GM23338 (cell line): ENCODE data around the gene DNAI1. TPM values are rescaled to one million over a fixed set of nuclear protein-coding genes. Genes with fewer than 3 reads are reported as not detected.
A peak's percentile ranks its signal among the peaks of the same experiment; 100 is the strongest.

Source experiments
- ATAC-seq: fragments of 200-7000 bp; cut with Tn5 transposase; 3 replicates; pipeline ENCODE4 v1.9.1; 2020
- DNase-seq: peaks from one replicate; pipeline ENCODE4 v3.0.0-alpha.2; 2015; ENCODE audit warnings: low spot score
- H2AFZ ChIP-seq: fragments of 200-600 bp; sonication (generic); 2 replicates; pipeline ENCODE4 v1.8.0; 2016; ENCODE audit warnings: antibody characterized with exemption, mild to moderate bottlenecking, moderate library complexity
- H3F3A ChIP-seq: fragments of 200-600 bp; sonication (generic); replicated peaks from 2 replicates; pipeline ENCODE4 v1.8.0; 2017; ENCODE audit warnings: antibody characterized with exemption, mixed run types, low read depth
- H3K27ac ChIP-seq: fragments of 200-600 bp; sonication (generic); 2 replicates; pipeline ENCODE4 v1.6.1; 2016; ENCODE audit warnings: low read depth
- H3K27me3 ChIP-seq: fragments of 200-600 bp; sonication (generic); 2 replicates; pipeline ENCODE4 v1.8.0; 2016; ENCODE audit warnings: mild to moderate bottlenecking, mixed run types, moderate library complexity; ENCODE audit not compliant: insufficient read depth
- H3K36me3 ChIP-seq: fragments of 200-600 bp; sonication (generic); 2 replicates; pipeline ENCODE4 v1.8.0; 2016; ENCODE audit warnings: mild to moderate bottlenecking; ENCODE audit not compliant: insufficient read depth
- H3K4me1 ChIP-seq: fragments of 200-600 bp; sonication (generic); 2 replicates; pipeline ENCODE4 v1.8.0; 2016; ENCODE audit warnings: mild to moderate bottlenecking, moderate library complexity; ENCODE audit not compliant: insufficient read depth
- H3K4me2 ChIP-seq: fragments of 200-600 bp; sonication (generic); 2 replicates; pipeline ENCODE4 v1.7.1; 2017; ENCODE audit warnings: mixed run types
- H3K4me3 ChIP-seq: fragments of 200-600 bp; sonication (generic); 2 replicates; pipeline ENCODE4 v1.6.1; 2016; ENCODE audit warnings: mixed run types
- H3K79me2 ChIP-seq: fragments of 200-600 bp; sonication (generic); replicated peaks from 2 replicates; pipeline ENCODE4 v1.8.0; 2017; ENCODE audit warnings: mild to moderate bottlenecking; ENCODE audit not compliant: insufficient read depth
- H3K9me2 ChIP-seq: fragments of 200-600 bp; sonication (generic); 2 replicates; pipeline ENCODE4 v1.8.0; 2017; ENCODE audit not compliant: insufficient read depth
- H4K20me1 ChIP-seq: fragments of 200-600 bp; sonication (generic); replicated peaks from 2 replicates; pipeline ENCODE4 v1.8.0; 2017; ENCODE audit warnings: mild to moderate bottlenecking; ENCODE audit not compliant: insufficient read depth
- H3K27ac Mint-ChIP-seq: 2 replicates; pipeline ENCODE4 v1.8.0; 2020; ENCODE audit warnings: inconsistent platforms, mild to moderate bottlenecking, moderate library complexity, mixed read lengths
- H3K27me3 Mint-ChIP-seq: 3 replicates; pipeline ENCODE4 v1.8.0; 2022; ENCODE audit warnings: low read depth, mild to moderate bottlenecking, moderate library complexity, mixed read lengths, inconsistent platforms; ENCODE audit not compliant: insufficient read depth, poor library complexity
- H3K36me3 Mint-ChIP-seq: 3 replicates; pipeline ENCODE4 v1.8.0; 2021; ENCODE audit warnings: low read depth, mild to moderate bottlenecking, inconsistent platforms, moderate library complexity, mixed read lengths
- H3K4me1 Mint-ChIP-seq: 3 replicates; pipeline ENCODE4 v1.8.0; 2020; ENCODE audit warnings: mild to moderate bottlenecking, inconsistent platforms, mixed read lengths
- H3K4me3 Mint-ChIP-seq: 3 replicates; pipeline ENCODE4 v1.8.0; 2021; ENCODE audit warnings: moderate library complexity, mild to moderate bottlenecking, inconsistent platforms, mixed read lengths
- H3K9me3 Mint-ChIP-seq: 3 replicates; pipeline ENCODE4 v1.8.0; 2020; ENCODE audit warnings: moderate library complexity, mild to moderate bottlenecking, inconsistent platforms, mixed read lengths
- CTCF ChIP-seq, 2 experiments: fragments of 200-600 bp in 1 of 2; sonication (generic) in 1 of 2; conservative IDR thresholded peaks; 2 replicates each; pipeline versions ENCODE4 v1.5.1 to v1.6.1; 2016 to 2017; ENCODE audit warnings: antibody characterized with exemption in 2 of 2, low read depth in 2 of 2, mild to moderate bottlenecking in 2 of 2, moderate library complexity in 1 of 2
- EZH2 ChIP-seq: fragments of 200-600 bp; sonication (generic); IDR thresholded peaks from one replicate; pipeline ENCODE4 v1.8.0; 2017; ENCODE audit warnings: antibody characterized with exemption, mild to moderate bottlenecking, low read depth; ENCODE audit not compliant: unreplicated experiment
- EZH2phosphoT487 ChIP-seq: fragments of 200-600 bp; sonication (generic); IDR thresholded peaks from one replicate; pipeline ENCODE4 v1.8.1; 2018; ENCODE audit warnings: antibody characterized with exemption; ENCODE audit not compliant: unreplicated experiment
- JUNB ChIP-seq: IDR thresholded peaks from one replicate; pipeline ENCODE4 v1.6.1; 2016; ENCODE audit warnings: antibody characterized with exemption; ENCODE audit not compliant: unreplicated experiment
- POLR2AphosphoS5 ChIP-seq: IDR thresholded peaks from 2 replicates; pipeline ENCODE4 v1.6.1; 2016; ENCODE audit warnings: antibody characterized with exemption, low read depth
- REST ChIP-seq: IDR thresholded peaks from one replicate; pipeline ENCODE4 v1.6.1; 2018; ENCODE audit warnings: antibody characterized with exemption; ENCODE audit not compliant: unreplicated experiment
- STAT1 ChIP-seq: IDR thresholded peaks from one replicate; pipeline ENCODE4 v1.6.1; 2016; ENCODE audit warnings: antibody characterized with exemption; ENCODE audit not compliant: unreplicated experiment
- ZNF114 ChIP-seq: fragments of 250-450 bp; sonication (Bioruptor Pico); IDR thresholded peaks from 2 replicates; pipeline ENCODE4 v1.5.0; 2020; ENCODE audit warnings: mild to moderate bottlenecking, moderate library complexity
- ZNF331 ChIP-seq: fragments of 250-450 bp; sonication (Bioruptor Pico); IDR thresholded peaks from 2 replicates; pipeline ENCODE4 v1.5.0; 2020; ENCODE audit warnings: low read depth, mild to moderate bottlenecking, moderate library complexity
- polyA plus RNA-seq: library from polyadenylated mRNA; unstranded; fragments of >200 nt; fragmentation: Nextera tagmentation; extraction: Ambion mirVana; gene quantifications from 2 replicates; pipeline ENCODE4 v1.2.1, GENCODE V29; 2016
- total RNA-seq: library from RNA; depleted of rRNA; stranded (reverse); fragments of >200 nt; shearing (Covaris generic); gene quantifications from 2 replicates; pipeline ENCODE4 v1.2.3, GENCODE V29; 2014
- TF ChIP-seq, protein P1 (sequence below): IDR thresholded peaks from 2 replicates; pipeline ENCODE4 v1.6.1; 2016; ENCODE audit warnings: antibody characterized with exemption

Gene DNAI1
- total and polyA plus RNA-seq, 2 experiments from 2014 or later = 1.0 to 1.1 TPM

DNA sequence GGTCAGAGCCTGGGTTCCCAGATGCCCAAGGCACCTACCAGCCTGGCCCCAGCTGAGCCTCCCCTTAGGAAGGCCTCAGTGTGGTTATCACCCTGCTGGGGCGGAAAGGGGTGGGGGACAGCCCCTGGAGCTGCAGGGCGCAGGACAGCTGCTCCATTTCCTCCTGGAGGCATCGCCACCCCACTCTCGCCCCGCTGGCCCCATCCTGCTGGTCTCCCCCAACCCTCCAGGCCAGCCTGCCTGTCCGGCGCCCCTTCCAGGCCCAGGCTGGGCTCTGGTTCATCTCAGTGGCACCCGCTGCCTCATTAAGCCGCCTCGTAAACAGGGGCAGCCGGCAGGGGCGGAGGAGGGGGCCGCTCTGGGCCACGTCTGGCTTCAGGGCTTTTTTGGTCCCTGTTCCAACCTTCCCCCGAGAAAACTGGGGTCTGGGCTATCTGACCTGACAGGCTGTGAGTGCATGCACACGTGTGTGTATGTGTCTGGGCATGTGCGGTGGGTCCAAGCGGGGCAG lies 95.0 kb downstream of the DNAI1 start:
- Histone ChIP-seq H3K4me2 (no peak overlapping the region), H3F3A (no peaks in the 10 kb centered on the region), H3K9me2 (no peaks in the 10 kb centered on the region), H3K79me2 (no peaks in the 10 kb centered on the region), H3K27me3 (no peaks in the 10 kb centered on the region), H3K27ac (no peak overlapping the region), H2AFZ (no peak overlapping the region), H3K4me3 (no peak overlapping the region), H3K4me1 (peaks cover 12% of the 10 kb centered on the region), H3K36me3 (no peaks in the 10 kb centered on the region), H4K20me1 (no peaks in the 10 kb centered on the region)
- Mint-ChIP-seq H3K4me3 (no peak overlapping the region), H3K27ac (no peak overlapping the region), H3K9me3 (no peaks in the 10 kb centered on the region), H3K36me3 (no peaks in the 10 kb centered on the region), H3K4me1 (peaks cover 22% of the 10 kb centered on the region), H3K27me3 (peaks cover 18% of the 10 kb centered on the region)
- ATAC-seq (no peak; the same call in 2 of the 3 replicates), DNase-seq (no peak)
- no peak for TF ChIP-seq EZH2phosphoT487
- TF ChIP-seq POLR2AphosphoS5 = no peak

- H3K27ac Mint-ChIP-seq = no peak overlapping the region; the same call in 1 of the 2 replicates
- H3K79me2 ChIP-seq = no peaks in the 10 kb centered on the region
- no peaks in the 10 kb centered on the region for H3K36me3 ChIP-seq
- H3K4me2 ChIP-seq = no peak overlapping the region; the same call in 1 of the 2 replicates
- no peaks in the 10 kb centered on the region for H3K27me3 ChIP-seq
- H3K9me2 ChIP-seq = no peaks in the 10 kb centered on the region
- no peaks in the 10 kb centered on the region for H3F3A ChIP-seq
- peaks cover 20% of the 10 kb centered on the region for H3K4me1 ChIP-seq
- peaks cover 20% of the 10 kb centered on the region for H3K27me3 Mint-ChIP-seq
- H3K4me3 ChIP-seq = no peak overlapping the region
- H2AFZ ChIP-seq = no peak overlapping the region; the same call in 1 of the 2 replicates
- no peak overlapping the region for H3K27ac ChIP-seq
- no peak for TF ChIP-seq ZNF331
- no peak for TF ChIP-seq POLR2AphosphoS5
- TF ChIP-seq EZH2 = no peak
- H3K4me1 Mint-ChIP-seq = peaks cover 30% of the 10 kb centered on the region
- H4K20me1 ChIP-seq = no peaks in the 10 kb centered on the region
- no peak overlapping the region; the same call in 2 of the 3 replicates for H3K4me3 Mint-ChIP-seq
- H3K9me3 Mint-ChIP-seq = no peaks in the 10 kb centered on the region
- ATAC-seq (peak; percentile 52), DNase-seq (no peak)
- H3K36me3 Mint-ChIP-seq = no peaks in the 10 kb centered on the region
Observed at GRCh38 chr9:34554211-34555001, 95.8 kb downstream of the DNAI1 start.

DNA sequence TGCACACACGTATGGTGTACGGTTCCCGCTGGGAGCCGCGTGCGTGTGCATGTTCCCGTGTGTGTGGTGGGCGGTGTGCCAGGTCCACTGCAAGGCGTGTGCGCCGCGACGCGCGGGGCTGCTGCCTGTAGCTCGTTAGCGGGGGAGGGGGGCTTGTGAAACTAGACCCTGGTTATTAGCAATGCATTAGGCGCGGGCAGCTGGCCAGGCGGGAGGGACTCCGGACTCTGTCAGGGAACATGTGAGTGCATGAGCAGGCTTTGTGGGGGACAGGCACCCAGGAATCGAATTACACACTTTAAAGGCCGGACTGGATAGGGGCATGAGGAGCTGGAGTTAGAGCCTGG lies 96.4 kb downstream of the DNAI1 start:
- no peak overlapping the region for H3K27ac ChIP-seq
- Mint-ChIP-seq H3K4me1 (peaks cover 33% of the 10 kb centered on the region), H3K9me3 (no peaks in the 10 kb centered on the region), H3K4me3 (no peak overlapping the region; the same call in 2 of the 3 replicates), H3K36me3 (no peaks in the 10 kb centered on the region), H3K27ac (no peak overlapping the region; the same call in 1 of the 2 replicates), H3K27me3 (peaks cover 20% of the 10 kb centered on the region)
- no peaks in the 10 kb centered on the region for H4K20me1 ChIP-seq
- peaks cover 24% of the 10 kb centered on the region for H3K4me1 ChIP-seq
- no peak overlapping the region for H3K4me3 ChIP-seq
- H2AFZ ChIP-seq = no peak overlapping the region; the same call in 1 of the 2 replicates
- no peaks in the 10 kb centered on the region for H3K79me2 ChIP-seq
- H3K27me3 ChIP-seq = no peaks in the 10 kb centered on the region
- no peaks in the 10 kb centered on the region for H3K9me2 ChIP-seq
- no peak overlapping the region; the same call in 1 of the 2 replicates for H3K4me2 ChIP-seq
- no peaks in the 10 kb centered on the region for H3K36me3 ChIP-seq
- no peak for DNase-seq
- no peaks in the 10 kb centered on the region for H3F3A ChIP-seq
- ATAC-seq = peak; percentile 22
- no peak for TF ChIP-seq REST
- TF ChIP-seq POLR2AphosphoS5 = no peak
- TF ChIP-seq ZNF114 = no peak
- TF ChIP-seq JUNB = no peak
- no peak for TF ChIP-seq STAT1
- no peak for TF ChIP-seq EZH2phosphoT487
- TF ChIP-seq, protein P1, sequence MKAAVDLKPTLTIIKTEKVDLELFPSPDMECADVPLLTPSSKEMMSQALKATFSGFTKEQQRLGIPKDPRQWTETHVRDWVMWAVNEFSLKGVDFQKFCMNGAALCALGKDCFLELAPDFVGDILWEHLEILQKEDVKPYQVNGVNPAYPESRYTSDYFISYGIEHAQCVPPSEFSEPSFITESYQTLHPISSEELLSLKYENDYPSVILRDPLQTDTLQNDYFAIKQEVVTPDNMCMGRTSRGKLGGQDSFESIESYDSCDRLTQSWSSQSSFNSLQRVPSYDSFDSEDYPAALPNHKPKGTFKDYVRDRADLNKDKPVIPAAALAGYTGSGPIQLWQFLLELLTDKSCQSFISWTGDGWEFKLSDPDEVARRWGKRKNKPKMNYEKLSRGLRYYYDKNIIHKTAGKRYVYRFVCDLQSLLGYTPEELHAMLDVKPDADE = no peak
- no peak for TF ChIP-seq ZNF331
- no peak for TF ChIP-seq CTCF (conservative IDR thresholded peaks at IDR 0.05; ENCODE audit: low read depth in 2 of 2)
- TF ChIP-seq EZH2 = no peak
